ENCODE data around the gene MEIS2. TPM values are rescaled to one million over a fixed set of nuclear protein-coding genes. Genes with fewer than 3 reads are reported as not detected.

Gene MEIS2
- total RNA-seq, 1 donor from 2014 or later: 6.6 TPM

DNA sequence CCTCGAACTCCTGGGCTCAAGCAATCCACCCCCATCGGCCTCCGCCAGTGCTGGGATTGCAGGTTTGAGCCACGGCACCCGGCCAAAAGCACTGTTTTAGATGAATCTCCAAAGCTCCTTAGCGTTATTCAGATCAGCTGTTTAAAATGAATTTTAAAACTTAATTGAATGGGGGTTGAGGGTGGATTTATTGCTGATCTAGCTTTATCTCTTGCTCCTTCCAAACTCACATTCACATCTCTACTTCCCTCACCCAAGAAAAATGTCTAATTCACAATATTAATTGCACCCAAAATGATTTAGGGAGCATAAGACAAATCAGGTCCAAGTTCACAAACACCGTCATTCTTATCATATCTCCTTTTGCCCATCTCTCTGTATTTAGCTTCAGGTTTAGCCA, 89.8 kb downstream of the MEIS2 start:
- H3K36me3 ChIP-seq (ENCODE audit: control insufficient read depth, insufficient read depth, low read length): no peaks in the 10 kb centered on the region

DNA sequence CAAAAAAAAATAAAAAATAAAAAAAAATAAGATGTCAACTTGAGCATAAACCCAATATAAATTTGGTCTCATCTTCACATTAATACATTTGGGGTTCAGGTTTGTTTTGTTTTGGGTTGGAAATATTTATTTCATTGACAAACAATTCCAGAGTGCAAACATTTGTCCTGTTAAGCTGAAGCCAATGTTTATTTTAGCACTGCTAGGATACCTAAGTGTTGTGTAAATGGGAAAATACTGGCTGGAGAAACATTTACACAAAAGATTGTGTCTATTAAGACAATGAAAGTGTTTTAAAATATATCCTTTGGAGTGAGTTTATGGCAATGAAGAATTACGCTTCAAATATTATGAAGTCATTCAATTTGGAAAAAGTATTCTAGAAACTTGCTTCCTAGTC, 91.1 kb downstream of the MEIS2 start:
- no peak overlapping the region for H3K4me3 ChIP-seq (ENCODE audit: low read depth, low read length)
- DNase-seq (ENCODE audit: low read depth): no peak
- peaks cover 2% of the 10 kb centered on the region for H3K36me3 ChIP-seq (ENCODE audit: control insufficient read depth, insufficient read depth, low read length)
- no peak for FAIRE-seq
- no peaks in the 10 kb centered on the region for H3K27me3 ChIP-seq (ENCODE audit: control insufficient read depth, insufficient read depth, low read length)
- TF ChIP-seq, protein P1, sequence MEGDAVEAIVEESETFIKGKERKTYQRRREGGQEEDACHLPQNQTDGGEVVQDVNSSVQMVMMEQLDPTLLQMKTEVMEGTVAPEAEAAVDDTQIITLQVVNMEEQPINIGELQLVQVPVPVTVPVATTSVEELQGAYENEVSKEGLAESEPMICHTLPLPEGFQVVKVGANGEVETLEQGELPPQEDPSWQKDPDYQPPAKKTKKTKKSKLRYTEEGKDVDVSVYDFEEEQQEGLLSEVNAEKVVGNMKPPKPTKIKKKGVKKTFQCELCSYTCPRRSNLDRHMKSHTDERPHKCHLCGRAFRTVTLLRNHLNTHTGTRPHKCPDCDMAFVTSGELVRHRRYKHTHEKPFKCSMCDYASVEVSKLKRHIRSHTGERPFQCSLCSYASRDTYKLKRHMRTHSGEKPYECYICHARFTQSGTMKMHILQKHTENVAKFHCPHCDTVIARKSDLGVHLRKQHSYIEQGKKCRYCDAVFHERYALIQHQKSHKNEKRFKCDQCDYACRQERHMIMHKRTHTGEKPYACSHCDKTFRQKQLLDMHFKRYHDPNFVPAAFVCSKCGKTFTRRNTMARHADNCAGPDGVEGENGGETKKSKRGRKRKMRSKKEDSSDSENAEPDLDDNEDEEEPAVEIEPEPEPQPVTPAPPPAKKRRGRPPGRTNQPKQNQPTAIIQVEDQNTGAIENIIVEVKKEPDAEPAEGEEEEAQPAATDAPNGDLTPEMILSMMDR (IDR thresholded peaks at IDR 0.05; ENCODE audit: insufficient read depth, low read length, severe bottlenecking): no peak

More for the DNA sequence above, 89.8 kb downstream of the MEIS2 start:
- Histone ChIP-seq H3K4me3 (ENCODE audit: low read depth, low read length) (no peak overlapping the region), H3K27me3 (ENCODE audit: control insufficient read depth, insufficient read depth, low read length) (no peaks in the 10 kb centered on the region)
- no peak for DNase-seq (ENCODE audit: low read depth)
- TF ChIP-seq, protein P1 (IDR thresholded peaks at IDR 0.05; ENCODE audit: insufficient read depth, low read length, severe bottlenecking): no peak
- no peak for FAIRE-seq

DNA sequence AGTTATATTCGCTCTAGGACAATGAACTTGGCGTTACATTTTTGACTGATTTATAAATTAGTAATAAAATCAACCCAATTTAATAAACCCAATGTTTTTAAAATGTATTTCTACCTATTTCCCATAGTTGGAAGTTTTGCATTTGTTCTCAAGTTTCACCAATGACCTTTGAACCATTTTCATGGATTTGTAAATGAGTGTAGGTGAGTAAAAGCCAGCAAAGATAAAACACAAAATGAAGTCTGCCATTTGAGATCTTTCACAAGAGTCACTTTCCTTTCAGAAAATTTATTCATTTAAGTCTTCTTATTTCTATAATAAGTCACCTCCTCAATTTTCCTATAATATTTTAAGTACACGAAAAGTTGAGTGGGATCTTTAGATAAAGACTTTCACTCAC, 92.1 kb downstream of the MEIS2 start:
- Histone ChIP-seq H3K4me3 (ENCODE audit: low read depth, low read length) (no peak overlapping the region), H3K36me3 (ENCODE audit: control insufficient read depth, insufficient read depth, low read length) (peaks cover 2% of the 10 kb centered on the region), H3K27me3 (ENCODE audit: control insufficient read depth, insufficient read depth, low read length) (no peaks in the 10 kb centered on the region)
- DNase-seq (ENCODE audit: low read depth) (no peak), FAIRE-seq (no peak)
- TF ChIP-seq, protein P1 (IDR thresholded peaks at IDR 0.05; ENCODE audit: insufficient read depth, low read length, severe bottlenecking): no peak

DNA sequence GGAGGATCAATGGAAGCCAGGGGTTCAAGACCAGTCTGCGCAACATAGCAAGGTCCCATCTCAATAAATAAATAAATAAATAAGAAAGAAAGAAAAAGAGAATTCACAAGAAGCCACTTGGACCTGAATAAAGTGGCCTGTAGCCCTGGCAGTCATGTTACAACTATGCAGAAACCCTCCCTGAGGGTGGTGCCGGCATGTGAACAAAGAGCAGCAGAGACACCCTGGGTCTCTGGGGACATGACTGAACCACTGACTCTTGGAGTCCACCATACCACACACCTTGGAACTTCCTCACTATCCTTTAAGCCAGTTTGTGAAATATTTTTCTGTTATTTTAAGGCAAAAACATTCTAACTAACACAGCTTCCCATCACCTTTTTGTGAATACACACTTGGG, 93.0 kb downstream of the MEIS2 start:
- H3K27me3 ChIP-seq (ENCODE audit: control insufficient read depth, insufficient read depth, low read length): no peaks in the 10 kb centered on the region
- H3K36me3 ChIP-seq (ENCODE audit: control insufficient read depth, insufficient read depth, low read length): peaks cover 2% of the 10 kb centered on the region
- DNase-seq (ENCODE audit: low read depth) (no peak), FAIRE-seq (no peak)
- H3K4me3 ChIP-seq (ENCODE audit: low read depth, low read length): no peak overlapping the region
- TF ChIP-seq, protein P1 (IDR thresholded peaks at IDR 0.05; ENCODE audit: insufficient read depth, low read length, severe bottlenecking): no peak

DNA sequence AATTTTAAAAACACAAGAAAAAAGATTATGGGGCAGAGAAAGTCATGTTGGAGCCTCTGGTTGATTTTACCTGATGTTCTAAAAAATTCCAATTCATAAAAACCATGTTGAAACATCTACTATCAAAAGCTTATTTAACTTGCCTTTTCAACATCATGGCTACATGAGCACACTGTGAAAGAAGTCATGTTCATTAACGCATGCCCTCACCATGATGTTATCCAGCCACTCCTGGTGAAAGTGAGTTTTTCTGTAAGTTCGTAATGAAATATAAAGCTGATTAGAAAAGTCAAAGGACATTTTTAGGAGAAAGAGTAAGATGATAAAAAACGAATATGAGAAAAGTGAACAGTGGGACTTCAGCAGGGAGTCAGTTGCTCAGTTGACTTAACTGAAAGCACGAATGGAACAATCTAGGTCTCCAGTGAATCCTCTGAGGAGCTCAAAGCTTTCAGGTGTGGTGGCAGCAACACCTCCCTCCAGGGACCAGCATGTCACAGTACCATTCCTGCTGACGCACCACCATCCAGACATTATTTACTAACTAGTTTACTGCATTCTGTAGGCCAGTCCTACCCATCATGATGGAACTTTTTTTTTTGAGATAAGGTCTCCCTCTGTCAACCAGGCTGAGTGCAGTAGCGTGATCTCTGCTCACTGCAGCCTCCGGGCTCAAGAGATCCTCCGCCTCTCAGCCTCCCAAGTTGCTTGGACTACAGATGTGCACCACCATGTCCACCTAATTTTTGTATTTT, 95.2 kb downstream of the MEIS2 start:
- no peak overlapping the region for H3K4me3 ChIP-seq (ENCODE audit: low read depth, low read length)
- TF ChIP-seq, protein P1 (IDR thresholded peaks at IDR 0.05; ENCODE audit: insufficient read depth, low read length, severe bottlenecking): no peak
- peaks cover 2% of the 10 kb centered on the region for H3K36me3 ChIP-seq (ENCODE audit: control insufficient read depth, insufficient read depth, low read length)
- no peak for DNase-seq (ENCODE audit: low read depth)
- FAIRE-seq: no peak
- H3K27me3 ChIP-seq (ENCODE audit: control insufficient read depth, insufficient read depth, low read length): no peaks in the 10 kb centered on the region

All from bronchial epithelial cell (primary cell).